ENCODE data around the gene TIMM50.

DNA sequence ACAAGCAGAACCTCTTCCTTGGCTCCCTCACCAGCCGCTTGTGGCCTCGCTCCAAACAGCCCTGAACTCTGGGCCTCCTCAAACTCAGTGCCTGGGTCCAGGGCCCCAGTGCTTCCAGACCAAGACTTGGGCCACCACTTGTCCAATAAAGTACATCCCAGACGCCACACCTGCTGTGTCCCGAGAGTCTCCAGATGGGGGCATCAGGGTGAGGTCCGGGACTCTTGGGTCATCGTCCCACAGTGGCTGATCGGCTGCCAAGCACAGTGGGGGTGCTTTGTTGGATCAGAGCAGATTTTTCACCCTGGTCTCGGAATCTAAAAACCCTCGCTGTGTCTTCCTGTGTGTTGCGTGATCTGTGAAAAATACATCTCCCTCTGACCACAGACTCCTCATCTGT is 9.1 kb downstream of the TIMM50 start:
- TF ChIP-seq, protein P1, sequence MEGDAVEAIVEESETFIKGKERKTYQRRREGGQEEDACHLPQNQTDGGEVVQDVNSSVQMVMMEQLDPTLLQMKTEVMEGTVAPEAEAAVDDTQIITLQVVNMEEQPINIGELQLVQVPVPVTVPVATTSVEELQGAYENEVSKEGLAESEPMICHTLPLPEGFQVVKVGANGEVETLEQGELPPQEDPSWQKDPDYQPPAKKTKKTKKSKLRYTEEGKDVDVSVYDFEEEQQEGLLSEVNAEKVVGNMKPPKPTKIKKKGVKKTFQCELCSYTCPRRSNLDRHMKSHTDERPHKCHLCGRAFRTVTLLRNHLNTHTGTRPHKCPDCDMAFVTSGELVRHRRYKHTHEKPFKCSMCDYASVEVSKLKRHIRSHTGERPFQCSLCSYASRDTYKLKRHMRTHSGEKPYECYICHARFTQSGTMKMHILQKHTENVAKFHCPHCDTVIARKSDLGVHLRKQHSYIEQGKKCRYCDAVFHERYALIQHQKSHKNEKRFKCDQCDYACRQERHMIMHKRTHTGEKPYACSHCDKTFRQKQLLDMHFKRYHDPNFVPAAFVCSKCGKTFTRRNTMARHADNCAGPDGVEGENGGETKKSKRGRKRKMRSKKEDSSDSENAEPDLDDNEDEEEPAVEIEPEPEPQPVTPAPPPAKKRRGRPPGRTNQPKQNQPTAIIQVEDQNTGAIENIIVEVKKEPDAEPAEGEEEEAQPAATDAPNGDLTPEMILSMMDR (IDR thresholded peaks at IDR 0.05): no peak
- no peak for TF ChIP-seq EZH2 (IDR thresholded peaks at IDR 0.05)

Data from neural progenitor cell (in vitro differentiated cells).